ENCODE measurements around the gene NISCH.

The NISCH gene

GRCh38 chr3:52453496-52454249 is 1.7 kb upstream of the NISCH start, which contains the start of gene TNNC1:
Gene TNNC1 (minus strand): TSS chr3:52454041. CDS start chr3:52454015, 26 bp downstream.
- peaks cover 15% of the 10 kb centered on the region for H3K4me1 ChIP-seq (ENCODE audit: control insufficient read depth, insufficient read depth, low read length)
- H3K9ac ChIP-seq (ENCODE audit: low read length) = peak within 1 kb of the TSS; percentile 89
- no peak for DNase-seq (ENCODE audit: low read depth)
- H3K36me3 ChIP-seq (ENCODE audit: control insufficient read depth, insufficient read depth, low read length, severe bottlenecking) = peaks cover 15% of the 10 kb centered on the region
- H3K4me3 ChIP-seq (ENCODE audit: low read length) = peak within 1 kb of the TSS; percentile 98
- H3K27me3 ChIP-seq (replicated peaks; ENCODE audit: control insufficient read depth, insufficient read depth, low read length) = no peaks in the 10 kb centered on the region
- no peaks in the 10 kb centered on the region for H3K9me3 ChIP-seq (ENCODE audit: control insufficient read depth, low read length)

- Histone ChIP-seq H3K27me3 (replicated peaks; ENCODE audit: control insufficient read depth, insufficient read depth, low read length) (no peaks in the 10 kb centered on the region), H3K4me3 (ENCODE audit: low read length) (peak overlapping the region; percentile 98), H3K36me3 (ENCODE audit: control insufficient read depth, insufficient read depth, low read length, severe bottlenecking) (peaks cover 21% of the 10 kb centered on the region), H3K9me3 (ENCODE audit: control insufficient read depth, low read length) (no peaks in the 10 kb centered on the region), H3K4me1 (ENCODE audit: control insufficient read depth, insufficient read depth, low read length) (peaks cover 15% of the 10 kb centered on the region), H3K9ac (ENCODE audit: low read length) (peak overlapping the region; percentile 89)
- no peak for DNase-seq (ENCODE audit: low read depth)
Measured at GRCh38 chr3:52454250-52454937, 1.0 kb upstream of the NISCH start.

GRCh38 chr3:52454938-52455282 is 494 bp upstream of the NISCH start:
- DNase-seq (ENCODE audit: low read depth) = no peak

GRCh38 chr3:52456169-52456799 is 880 bp downstream of the NISCH start:
- peak; percentile 63 for DNase-seq (ENCODE audit: low read depth)
- H3K36me3 ChIP-seq (ENCODE audit: control insufficient read depth, insufficient read depth, low read length, severe bottlenecking) = peaks cover 38% of the 10 kb centered on the region
- no peaks in the 10 kb centered on the region for H3K9me3 ChIP-seq (ENCODE audit: control insufficient read depth, low read length)
- H3K9ac ChIP-seq (ENCODE audit: low read length) = peak overlapping the region; percentile 91
- no peaks in the 10 kb centered on the region for H3K27me3 ChIP-seq (replicated peaks; ENCODE audit: control insufficient read depth, insufficient read depth, low read length)
- peak overlapping the region; percentile 98 for H3K4me3 ChIP-seq (ENCODE audit: low read length)
- peaks cover 15% of the 10 kb centered on the region for H3K4me1 ChIP-seq (ENCODE audit: control insufficient read depth, insufficient read depth, low read length)

More at GRCh38 chr3:52454938-52455282, 494 bp upstream of the NISCH start:
- Histone ChIP-seq H3K9ac (ENCODE audit: low read length) (peak overlapping the region; percentile 89), H3K36me3 (ENCODE audit: control insufficient read depth, insufficient read depth, low read length, severe bottlenecking) (peaks cover 24% of the 10 kb centered on the region), H3K9me3 (ENCODE audit: control insufficient read depth, low read length) (no peaks in the 10 kb centered on the region), H3K4me1 (ENCODE audit: control insufficient read depth, insufficient read depth, low read length) (peaks cover 15% of the 10 kb centered on the region), H3K4me3 (ENCODE audit: low read length) (peak overlapping the region; percentile 98), H3K27me3 (replicated peaks; ENCODE audit: control insufficient read depth, insufficient read depth, low read length) (no peaks in the 10 kb centered on the region)

GRCh38 chr3:52456800-52457183 is 1.4 kb downstream of the NISCH start:
- DNase-seq (ENCODE audit: low read depth) = no peak

GRCh38 chr3:52458031-52458760 is 2.8 kb downstream of the NISCH start:
- Histone ChIP-seq H3K9me3 (ENCODE audit: control insufficient read depth, low read length) (no peaks in the 10 kb centered on the region), H3K9ac (ENCODE audit: low read length) (no peak overlapping the region), H3K27me3 (replicated peaks; ENCODE audit: control insufficient read depth, insufficient read depth, low read length) (no peaks in the 10 kb centered on the region), H3K4me3 (ENCODE audit: low read length) (no peak overlapping the region), H3K4me1 (ENCODE audit: control insufficient read depth, insufficient read depth, low read length) (peaks cover 20% of the 10 kb centered on the region), H3K36me3 (ENCODE audit: control insufficient read depth, insufficient read depth, low read length, severe bottlenecking) (peaks cover 41% of the 10 kb centered on the region)
- DNase-seq (ENCODE audit: low read depth) = no peak

More at GRCh38 chr3:52456800-52457183, 1.4 kb downstream of the NISCH start:
- H3K9me3 ChIP-seq (ENCODE audit: control insufficient read depth, low read length) = no peaks in the 10 kb centered on the region
- peaks cover 38% of the 10 kb centered on the region for H3K36me3 ChIP-seq (ENCODE audit: control insufficient read depth, insufficient read depth, low read length, severe bottlenecking)
- H3K27me3 ChIP-seq (replicated peaks; ENCODE audit: control insufficient read depth, insufficient read depth, low read length) = no peaks in the 10 kb centered on the region
- H3K4me3 ChIP-seq (ENCODE audit: low read length) = peak overlapping the region; percentile 98
- peak overlapping the region; percentile 91 for H3K9ac ChIP-seq (ENCODE audit: low read length)
- H3K4me1 ChIP-seq (ENCODE audit: control insufficient read depth, insufficient read depth, low read length) = peaks cover 15% of the 10 kb centered on the region

- Histone ChIP-seq H3K27me3 (replicated peaks; ENCODE audit: control insufficient read depth, insufficient read depth, low read length) (no peaks in the 10 kb centered on the region), H3K36me3 (ENCODE audit: control insufficient read depth, insufficient read depth, low read length, severe bottlenecking) (peaks cover 45% of the 10 kb centered on the region), H3K9me3 (ENCODE audit: control insufficient read depth, low read length) (no peaks in the 10 kb centered on the region), H3K9ac (ENCODE audit: low read length) (no peak overlapping the region), H3K4me3 (ENCODE audit: low read length) (no peak overlapping the region), H3K4me1 (ENCODE audit: control insufficient read depth, insufficient read depth, low read length) (peaks cover 20% of the 10 kb centered on the region)
- no peak for DNase-seq (ENCODE audit: low read depth)
Measured at GRCh38 chr3:52458770-52459545, 3.6 kb downstream of the NISCH start.

- DNase-seq (ENCODE audit: low read depth) = peak; percentile 67
- no peaks in the 10 kb centered on the region for H3K9me3 ChIP-seq (ENCODE audit: control insufficient read depth, low read length)
- H3K4me1 ChIP-seq (ENCODE audit: control insufficient read depth, insufficient read depth, low read length) = peaks cover 23% of the 10 kb centered on the region
- H3K9ac ChIP-seq (ENCODE audit: low read length) = peak overlapping the region; percentile 24
- no peaks in the 10 kb centered on the region for H3K27me3 ChIP-seq (replicated peaks; ENCODE audit: control insufficient read depth, insufficient read depth, low read length)
- peaks cover 57% of the 10 kb centered on the region for H3K36me3 ChIP-seq (ENCODE audit: control insufficient read depth, insufficient read depth, low read length, severe bottlenecking)
- no peak overlapping the region for H3K4me3 ChIP-seq (ENCODE audit: low read length)
Measured at GRCh38 chr3:52461874-52462273, 6.5 kb downstream of the NISCH start.

- Histone ChIP-seq H3K4me3 (ENCODE audit: low read length) (no peak overlapping the region), H3K9ac (ENCODE audit: low read length) (no peak overlapping the region), H3K4me1 (ENCODE audit: control insufficient read depth, insufficient read depth, low read length) (peaks cover 33% of the 10 kb centered on the region), H3K27me3 (replicated peaks; ENCODE audit: control insufficient read depth, insufficient read depth, low read length) (no peaks in the 10 kb centered on the region), H3K36me3 (ENCODE audit: control insufficient read depth, insufficient read depth, low read length, severe bottlenecking) (peaks cover 45% of the 10 kb centered on the region), H3K9me3 (ENCODE audit: control insufficient read depth, low read length) (no peaks in the 10 kb centered on the region)
- DNase-seq (ENCODE audit: low read depth) = no peak
Measured at GRCh38 chr3:52463416-52463815, 8.0 kb downstream of the NISCH start.

GRCh38 chr3:52468336-52468735 is 12.9 kb downstream of the NISCH start:
- Histone ChIP-seq H3K36me3 (ENCODE audit: control insufficient read depth, insufficient read depth, low read length, severe bottlenecking) (peaks cover 42% of the 10 kb centered on the region), H3K9me3 (ENCODE audit: control insufficient read depth, low read length) (no peaks in the 10 kb centered on the region), H3K27me3 (replicated peaks; ENCODE audit: control insufficient read depth, insufficient read depth, low read length) (no peaks in the 10 kb centered on the region)

More at GRCh38 chr3:52468336-52468735, 12.9 kb downstream of the NISCH start:
- Histone ChIP-seq H3K9ac (ENCODE audit: low read length) (peak overlapping the region; percentile 59), H3K4me1 (ENCODE audit: control insufficient read depth, insufficient read depth, low read length) (peaks cover 49% of the 10 kb centered on the region), H3K4me3 (ENCODE audit: low read length) (peak overlapping the region; percentile 55)
- DNase-seq (ENCODE audit: low read depth) = peak; percentile 79

All from adipocyte (in vitro differentiated cells).